GM12878 (cell line): ENCODE results near the gene ESM1.
"Not testable (repeated sequence)": the region's sequence is repeated elsewhere in the genome, so short reads cannot be mapped to it uniquely, and the experiment has no call there.

ENCODE experiments used
- CHD2 ChIP-seq: IDR thresholded peaks from 2 replicates; pipeline ENCODE4 v1.6.1; 2011; ENCODE audit warnings: low read depth, low read length, improper control_type of control experiment, borderline replicate concordance
- EP300 ChIP-seq, 2 experiments: fragments of 150-350 bp in 1 of 2; IDR thresholded peaks; 2 replicates each; pipeline ENCODE4 v1.6.1; 2011 to 2012; ENCODE audit warnings: low read depth in 2 of 2, low read length in 2 of 2, borderline replicate concordance in 1 of 2, improper control_type of control experiment in 1 of 2, inconsistent platforms in 1 of 2; ENCODE audit not compliant: control insufficient read depth in 1 of 2
- HDGF ChIP-seq: fragments of 450-650 bp; IDR thresholded peaks from 2 replicates; pipeline ENCODE4 v1.6.1; 2016; ENCODE audit warnings: antibody characterized with exemption
- MEF2A ChIP-seq: IDR thresholded peaks from 2 replicates; pipeline ENCODE4 v1.6.1; 2011; ENCODE audit warnings: low read depth, mild to moderate bottlenecking, low read length, moderate library complexity; ENCODE audit not compliant: insufficient read depth
- MEF2B ChIP-seq: fragments of 450-650 bp; IDR thresholded peaks from 2 replicates; pipeline ENCODE4 v1.6.1; 2018; ENCODE audit warnings: mild to moderate bottlenecking, moderate library complexity; ENCODE audit not compliant: partially characterized antibody, poor library complexity, severe bottlenecking
- MXI1 ChIP-seq: fragments of 150-350 bp; IDR thresholded peaks from 2 replicates; pipeline ENCODE4 v1.6.1; 2011; ENCODE audit warnings: low read depth, mild to moderate bottlenecking, inconsistent platforms, low read length, improper control_type of control experiment
- NFIC ChIP-seq: IDR thresholded peaks from 2 replicates; pipeline ENCODE4 v1.6.1; 2012; ENCODE audit warnings: low read depth, mild to moderate bottlenecking, inconsistent platforms, low read length, moderate library complexity
- NFYB ChIP-seq: IDR thresholded peaks from 2 replicates; pipeline ENCODE4 v1.6.1; 2011; ENCODE audit warnings: low read depth, mild to moderate bottlenecking, low read length, improper control_type of control experiment, moderate library complexity; ENCODE audit not compliant: insufficient read depth
- POLR2AphosphoS5 ChIP-seq: IDR thresholded peaks from 2 replicates; pipeline ENCODE4 v1.6.1; 2011; ENCODE audit warnings: mild to moderate bottlenecking, low read length, inconsistent platforms
- TF ChIP-seq, protein P1 (sequence below): fragments of 150-350 bp; IDR thresholded peaks from 2 replicates; pipeline ENCODE4 v1.6.1; 2016; ENCODE audit warnings: low read depth, low read length
- TF ChIP-seq, protein P2 (sequence below): IDR thresholded peaks from 2 replicates; pipeline ENCODE4 v1.6.1; 2012; ENCODE audit warnings: low read depth, low read length, improper control_type of control experiment
- TF ChIP-seq, protein P3 (sequence below): IDR thresholded peaks from 2 replicates; pipeline ENCODE4 v1.6.1; 2012; ENCODE audit warnings: low read length, inconsistent platforms
- TF ChIP-seq, protein P4 (sequence below), 3 experiments: IDR thresholded peaks in 2 of 3; conservative IDR thresholded peaks in 1 of 3; 2 replicates each; pipeline ENCODE4 v1.5.1; 2011; ENCODE audit warnings: low read depth in 3 of 3, low read length in 3 of 3, mild to moderate bottlenecking in 3 of 3, control low read depth in 2 of 3, moderate library complexity in 2 of 3, inconsistent platforms in 1 of 3, mixed read lengths in 1 of 3; ENCODE audit not compliant: control insufficient read depth in 2 of 3, insufficient read depth in 1 of 3; ENCODE audit errors: extremely low read depth in 1 of 3
- TF ChIP-seq, protein P5 (sequence below): IDR thresholded peaks from 2 replicates; pipeline ENCODE4 v1.6.1; 2012; ENCODE audit warnings: improper control_type of control experiment, low read depth, low read length; ENCODE audit not compliant: insufficient replicate concordance

DNA sequence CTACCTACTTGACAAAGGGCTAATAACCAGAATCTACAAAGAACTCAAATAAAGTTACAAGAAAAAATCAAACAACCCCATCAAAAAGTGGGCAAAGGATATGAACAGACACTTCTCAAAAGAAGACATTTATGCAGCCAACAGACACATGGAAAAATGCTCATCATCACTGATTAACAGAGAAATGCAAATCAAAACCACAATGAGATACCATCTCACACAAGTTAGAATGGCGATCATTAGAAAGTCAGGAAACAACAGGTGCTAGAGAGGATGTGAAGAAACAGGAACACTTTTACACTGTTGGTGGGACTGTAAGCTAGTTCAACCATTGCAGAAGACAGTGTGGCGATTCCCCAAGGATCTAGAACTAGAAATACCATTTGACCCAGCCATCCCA lies 16.8 kb upstream of the ESM1 start:
- TF ChIP-seq, protein P1, sequence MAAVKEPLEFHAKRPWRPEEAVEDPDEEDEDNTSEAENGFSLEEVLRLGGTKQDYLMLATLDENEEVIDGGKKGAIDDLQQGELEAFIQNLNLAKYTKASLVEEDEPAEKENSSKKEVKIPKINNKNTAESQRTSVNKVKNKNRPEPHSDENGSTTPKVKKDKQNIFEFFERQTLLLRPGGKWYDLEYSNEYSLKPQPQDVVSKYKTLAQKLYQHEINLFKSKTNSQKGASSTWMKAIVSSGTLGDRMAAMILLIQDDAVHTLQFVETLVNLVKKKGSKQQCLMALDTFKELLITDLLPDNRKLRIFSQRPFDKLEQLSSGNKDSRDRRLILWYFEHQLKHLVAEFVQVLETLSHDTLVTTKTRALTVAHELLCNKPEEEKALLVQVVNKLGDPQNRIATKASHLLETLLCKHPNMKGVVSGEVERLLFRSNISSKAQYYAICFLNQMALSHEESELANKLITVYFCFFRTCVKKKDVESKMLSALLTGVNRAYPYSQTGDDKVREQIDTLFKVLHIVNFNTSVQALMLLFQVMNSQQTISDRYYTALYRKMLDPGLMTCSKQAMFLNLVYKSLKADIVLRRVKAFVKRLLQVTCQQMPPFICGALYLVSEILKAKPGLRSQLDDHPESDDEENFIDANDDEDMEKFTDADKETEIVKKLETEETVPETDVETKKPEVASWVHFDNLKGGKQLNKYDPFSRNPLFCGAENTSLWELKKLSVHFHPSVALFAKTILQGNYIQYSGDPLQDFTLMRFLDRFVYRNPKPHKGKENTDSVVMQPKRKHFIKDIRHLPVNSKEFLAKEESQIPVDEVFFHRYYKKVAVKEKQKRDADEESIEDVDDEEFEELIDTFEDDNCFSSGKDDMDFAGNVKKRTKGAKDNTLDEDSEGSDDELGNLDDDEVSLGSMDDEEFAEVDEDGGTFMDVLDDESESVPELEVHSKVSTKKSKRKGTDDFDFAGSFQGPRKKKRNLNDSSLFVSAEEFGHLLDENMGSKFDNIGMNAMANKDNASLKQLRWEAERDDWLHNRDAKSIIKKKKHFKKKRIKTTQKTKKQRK, result not testable (repeated sequence)
- TF ChIP-seq, protein P2, sequence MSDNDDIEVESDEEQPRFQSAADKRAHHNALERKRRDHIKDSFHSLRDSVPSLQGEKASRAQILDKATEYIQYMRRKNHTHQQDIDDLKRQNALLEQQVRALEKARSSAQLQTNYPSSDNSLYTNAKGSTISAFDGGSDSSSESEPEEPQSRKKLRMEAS, result not testable (repeated sequence)
- not testable (repeated sequence) for TF ChIP-seq POLR2AphosphoS5; NFYB; CHD2; MEF2B; NFIC; MXI1; HDGF; EP300 (IDR thresholded peaks at IDR 0.05; ENCODE audit: borderline replicate concordance in 1 of 2, control insufficient read depth in 1 of 2, low read depth in 2 of 2, low read length in 2 of 2); MEF2A
- TF ChIP-seq, protein P3, sequence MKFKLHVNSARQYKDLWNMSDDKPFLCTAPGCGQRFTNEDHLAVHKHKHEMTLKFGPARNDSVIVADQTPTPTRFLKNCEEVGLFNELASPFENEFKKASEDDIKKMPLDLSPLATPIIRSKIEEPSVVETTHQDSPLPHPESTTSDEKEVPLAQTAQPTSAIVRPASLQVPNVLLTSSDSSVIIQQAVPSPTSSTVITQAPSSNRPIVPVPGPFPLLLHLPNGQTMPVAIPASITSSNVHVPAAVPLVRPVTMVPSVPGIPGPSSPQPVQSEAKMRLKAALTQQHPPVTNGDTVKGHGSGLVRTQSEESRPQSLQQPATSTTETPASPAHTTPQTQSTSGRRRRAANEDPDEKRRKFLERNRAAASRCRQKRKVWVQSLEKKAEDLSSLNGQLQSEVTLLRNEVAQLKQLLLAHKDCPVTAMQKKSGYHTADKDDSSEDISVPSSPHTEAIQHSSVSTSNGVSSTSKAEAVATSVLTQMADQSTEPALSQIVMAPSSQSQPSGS, result not testable (repeated sequence)
- TF ChIP-seq, protein P4, sequence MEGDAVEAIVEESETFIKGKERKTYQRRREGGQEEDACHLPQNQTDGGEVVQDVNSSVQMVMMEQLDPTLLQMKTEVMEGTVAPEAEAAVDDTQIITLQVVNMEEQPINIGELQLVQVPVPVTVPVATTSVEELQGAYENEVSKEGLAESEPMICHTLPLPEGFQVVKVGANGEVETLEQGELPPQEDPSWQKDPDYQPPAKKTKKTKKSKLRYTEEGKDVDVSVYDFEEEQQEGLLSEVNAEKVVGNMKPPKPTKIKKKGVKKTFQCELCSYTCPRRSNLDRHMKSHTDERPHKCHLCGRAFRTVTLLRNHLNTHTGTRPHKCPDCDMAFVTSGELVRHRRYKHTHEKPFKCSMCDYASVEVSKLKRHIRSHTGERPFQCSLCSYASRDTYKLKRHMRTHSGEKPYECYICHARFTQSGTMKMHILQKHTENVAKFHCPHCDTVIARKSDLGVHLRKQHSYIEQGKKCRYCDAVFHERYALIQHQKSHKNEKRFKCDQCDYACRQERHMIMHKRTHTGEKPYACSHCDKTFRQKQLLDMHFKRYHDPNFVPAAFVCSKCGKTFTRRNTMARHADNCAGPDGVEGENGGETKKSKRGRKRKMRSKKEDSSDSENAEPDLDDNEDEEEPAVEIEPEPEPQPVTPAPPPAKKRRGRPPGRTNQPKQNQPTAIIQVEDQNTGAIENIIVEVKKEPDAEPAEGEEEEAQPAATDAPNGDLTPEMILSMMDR (IDR thresholded peaks at IDR 0.05 in 2 of 3, conservative IDR thresholded peaks at IDR 0.05 in 1 of 3; ENCODE audit: control insufficient read depth in 2 of 3, extremely low read depth in 1 of 3, insufficient read depth in 1 of 3, low read depth in 3 of 3, low read length in 3 of 3), result not testable (repeated sequence)
- TF ChIP-seq, protein P5, sequence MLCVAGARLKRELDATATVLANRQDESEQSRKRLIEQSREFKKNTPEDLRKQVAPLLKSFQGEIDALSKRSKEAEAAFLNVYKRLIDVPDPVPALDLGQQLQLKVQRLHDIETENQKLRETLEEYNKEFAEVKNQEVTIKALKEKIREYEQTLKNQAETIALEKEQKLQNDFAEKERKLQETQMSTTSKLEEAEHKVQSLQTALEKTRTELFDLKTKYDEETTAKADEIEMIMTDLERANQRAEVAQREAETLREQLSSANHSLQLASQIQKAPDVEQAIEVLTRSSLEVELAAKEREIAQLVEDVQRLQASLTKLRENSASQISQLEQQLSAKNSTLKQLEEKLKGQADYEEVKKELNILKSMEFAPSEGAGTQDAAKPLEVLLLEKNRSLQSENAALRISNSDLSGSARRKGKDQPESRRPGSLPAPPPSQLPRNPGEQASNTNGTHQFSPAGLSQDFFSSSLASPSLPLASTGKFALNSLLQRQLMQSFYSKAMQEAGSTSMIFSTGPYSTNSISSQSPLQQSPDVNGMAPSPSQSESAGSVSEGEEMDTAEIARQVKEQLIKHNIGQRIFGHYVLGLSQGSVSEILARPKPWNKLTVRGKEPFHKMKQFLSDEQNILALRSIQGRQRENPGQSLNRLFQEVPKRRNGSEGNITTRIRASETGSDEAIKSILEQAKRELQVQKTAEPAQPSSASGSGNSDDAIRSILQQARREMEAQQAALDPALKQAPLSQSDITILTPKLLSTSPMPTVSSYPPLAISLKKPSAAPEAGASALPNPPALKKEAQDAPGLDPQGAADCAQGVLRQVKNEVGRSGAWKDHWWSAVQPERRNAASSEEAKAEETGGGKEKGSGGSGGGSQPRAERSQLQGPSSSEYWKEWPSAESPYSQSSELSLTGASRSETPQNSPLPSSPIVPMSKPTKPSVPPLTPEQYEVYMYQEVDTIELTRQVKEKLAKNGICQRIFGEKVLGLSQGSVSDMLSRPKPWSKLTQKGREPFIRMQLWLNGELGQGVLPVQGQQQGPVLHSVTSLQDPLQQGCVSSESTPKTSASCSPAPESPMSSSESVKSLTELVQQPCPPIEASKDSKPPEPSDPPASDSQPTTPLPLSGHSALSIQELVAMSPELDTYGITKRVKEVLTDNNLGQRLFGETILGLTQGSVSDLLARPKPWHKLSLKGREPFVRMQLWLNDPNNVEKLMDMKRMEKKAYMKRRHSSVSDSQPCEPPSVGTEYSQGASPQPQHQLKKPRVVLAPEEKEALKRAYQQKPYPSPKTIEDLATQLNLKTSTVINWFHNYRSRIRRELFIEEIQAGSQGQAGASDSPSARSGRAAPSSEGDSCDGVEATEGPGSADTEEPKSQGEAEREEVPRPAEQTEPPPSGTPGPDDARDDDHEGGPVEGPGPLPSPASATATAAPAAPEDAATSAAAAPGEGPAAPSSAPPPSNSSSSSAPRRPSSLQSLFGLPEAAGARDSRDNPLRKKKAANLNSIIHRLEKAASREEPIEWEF, result not testable (repeated sequence)
